Measurements from ENCODE around the gene ARFGEF3.

The ARFGEF3 gene

DNA sequence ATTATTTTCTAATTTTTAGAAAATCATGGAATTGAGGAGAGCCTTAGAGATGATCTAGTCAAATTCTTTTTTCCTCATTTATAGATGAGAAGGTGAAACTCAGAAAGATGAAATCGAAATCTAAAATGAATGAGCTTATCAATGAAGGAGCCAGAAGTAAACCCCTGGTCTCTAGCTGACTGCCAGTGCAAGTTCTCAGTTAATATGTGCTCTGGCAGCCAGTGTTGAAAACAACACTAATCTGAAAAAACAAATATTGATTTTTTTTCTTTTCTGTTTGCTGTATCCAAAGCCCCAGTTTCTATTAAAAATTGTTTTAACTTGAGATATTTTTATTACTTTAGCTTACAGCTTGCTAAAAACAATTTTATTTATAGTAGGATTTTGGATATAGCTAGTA is 78.0 kb downstream of the ARFGEF3 start:
- no peak for DNase-seq (ENCODE audit: low read depth in 2 of 2, low spot score in 1 of 2)

DNA sequence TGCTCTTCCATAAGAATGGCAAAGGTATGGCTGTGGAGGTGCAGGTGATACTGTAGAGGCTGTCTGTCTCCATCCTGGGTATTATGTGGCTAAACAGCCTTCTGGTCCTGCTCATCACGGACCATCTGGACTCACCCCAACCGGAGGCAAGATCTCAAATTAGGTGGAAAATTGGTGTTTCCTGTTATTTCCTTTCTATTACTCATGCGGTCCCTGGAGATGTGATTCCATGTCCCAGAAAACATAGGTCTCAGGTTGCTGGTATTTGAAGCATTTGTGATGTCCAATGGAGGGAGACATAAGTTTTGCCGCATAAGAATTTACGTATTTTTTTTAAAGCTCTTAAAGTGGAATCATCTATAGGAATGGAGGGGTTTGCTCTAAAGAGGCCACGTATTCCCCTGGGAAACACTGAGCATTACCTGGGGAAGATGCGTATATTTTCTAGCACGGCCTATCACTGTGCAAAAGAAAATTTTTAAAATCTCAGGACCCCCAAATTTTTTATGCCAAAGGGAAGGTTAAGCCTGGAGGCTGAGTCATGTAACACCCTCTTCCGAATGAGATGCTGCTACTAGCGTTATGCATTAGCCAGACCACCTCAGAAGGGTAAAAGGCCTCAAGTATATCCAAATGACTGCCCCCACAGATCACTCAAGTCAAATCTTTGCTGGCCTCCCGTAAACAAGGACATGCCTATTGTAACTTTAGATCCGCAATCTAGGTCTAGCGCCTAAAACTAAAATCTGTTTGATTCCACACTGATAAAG is 78.9 kb downstream of the ARFGEF3 start:
- no peak for DNase-seq (ENCODE audit: low read depth in 2 of 2, low spot score in 1 of 2)

GRCh38 chr6:138241381-138241780 is 79.6 kb downstream of the ARFGEF3 start:
- DNase-seq (ENCODE audit: low read depth in 2 of 2, low spot score in 1 of 2): no peak

- no peak for DNase-seq (ENCODE audit: low read depth in 2 of 2, low spot score in 1 of 2)
Measured at GRCh38 chr6:138241934-138242333, 80.2 kb downstream of the ARFGEF3 start.

- no peak for DNase-seq (ENCODE audit: low read depth in 2 of 2, low spot score in 1 of 2)
Measured at GRCh38 chr6:138242987-138243592, 81.4 kb downstream of the ARFGEF3 start.

DNA sequence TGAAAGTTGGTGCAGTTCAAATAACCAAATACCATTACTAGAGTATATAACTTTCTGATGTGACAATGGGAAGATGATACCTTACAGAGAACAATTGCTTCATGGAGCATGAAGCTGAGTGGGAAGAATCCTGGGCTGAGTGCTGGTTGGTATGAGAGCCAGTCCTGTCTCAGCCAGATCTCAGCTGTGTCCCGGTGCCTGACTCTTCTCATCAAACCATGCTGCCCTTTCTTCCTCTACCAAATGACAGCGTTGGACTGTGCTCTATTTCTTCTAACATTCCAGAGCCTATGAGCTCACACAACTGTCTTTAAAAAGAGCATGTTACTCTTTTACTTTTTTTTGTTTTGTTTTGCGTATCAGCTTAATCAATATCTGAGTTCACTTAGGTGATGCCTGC is 84.0 kb downstream of the ARFGEF3 start:
- DNase-seq (ENCODE audit: low read depth in 2 of 2, low spot score in 1 of 2): no peak

- no peak for DNase-seq (ENCODE audit: low read depth in 2 of 2, low spot score in 1 of 2)
Measured at GRCh38 chr6:138246650-138247440, 85.1 kb downstream of the ARFGEF3 start.

DNA sequence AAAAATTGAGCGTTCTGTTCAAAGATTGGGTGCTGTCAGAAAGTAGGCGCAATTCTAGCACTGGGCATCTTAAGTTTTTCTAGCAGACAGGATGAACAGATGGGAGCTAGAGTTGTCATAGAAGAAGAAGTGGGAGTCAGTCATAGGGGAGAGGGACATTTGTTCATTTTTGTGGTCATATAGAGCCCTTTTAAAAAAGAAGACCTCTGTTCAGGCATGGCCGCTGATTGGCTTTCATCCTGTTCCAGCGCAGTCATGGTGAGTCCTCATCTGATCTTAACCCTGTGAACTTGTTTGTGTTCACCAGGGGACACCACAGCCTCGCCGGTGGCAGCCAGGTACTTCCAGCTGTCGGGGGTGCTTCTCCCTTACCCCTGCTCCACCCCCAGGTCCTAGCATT is 86.3 kb downstream of the ARFGEF3 start:
- no peak for DNase-seq (ENCODE audit: low read depth in 2 of 2, low spot score in 1 of 2)

GRCh38 chr6:138248878-138249277 is 87.1 kb downstream of the ARFGEF3 start:
- DNase-seq (ENCODE audit: low read depth in 2 of 2, low spot score in 1 of 2): no peak

DNA sequence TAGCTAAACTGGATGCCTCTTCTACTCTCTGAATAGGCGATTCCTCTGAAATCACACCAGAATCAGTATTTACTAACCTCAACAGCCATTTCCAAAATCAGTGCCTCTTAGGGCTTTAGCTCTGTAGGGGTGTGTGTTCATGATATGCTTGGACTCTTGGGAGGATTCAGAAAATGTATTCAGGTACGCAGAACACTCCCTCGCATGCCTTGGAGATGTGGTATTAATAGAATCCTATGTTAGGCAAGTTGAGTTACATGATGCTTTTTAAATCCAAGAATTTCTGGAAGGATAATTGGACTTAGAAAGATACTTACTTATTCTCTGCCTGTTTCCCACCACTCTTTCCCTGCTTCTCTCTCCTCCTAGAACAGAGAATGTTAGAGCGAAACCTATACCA is 88.3 kb downstream of the ARFGEF3 start:
- no peak for DNase-seq (ENCODE audit: low read depth in 2 of 2, low spot score in 1 of 2)

DNA sequence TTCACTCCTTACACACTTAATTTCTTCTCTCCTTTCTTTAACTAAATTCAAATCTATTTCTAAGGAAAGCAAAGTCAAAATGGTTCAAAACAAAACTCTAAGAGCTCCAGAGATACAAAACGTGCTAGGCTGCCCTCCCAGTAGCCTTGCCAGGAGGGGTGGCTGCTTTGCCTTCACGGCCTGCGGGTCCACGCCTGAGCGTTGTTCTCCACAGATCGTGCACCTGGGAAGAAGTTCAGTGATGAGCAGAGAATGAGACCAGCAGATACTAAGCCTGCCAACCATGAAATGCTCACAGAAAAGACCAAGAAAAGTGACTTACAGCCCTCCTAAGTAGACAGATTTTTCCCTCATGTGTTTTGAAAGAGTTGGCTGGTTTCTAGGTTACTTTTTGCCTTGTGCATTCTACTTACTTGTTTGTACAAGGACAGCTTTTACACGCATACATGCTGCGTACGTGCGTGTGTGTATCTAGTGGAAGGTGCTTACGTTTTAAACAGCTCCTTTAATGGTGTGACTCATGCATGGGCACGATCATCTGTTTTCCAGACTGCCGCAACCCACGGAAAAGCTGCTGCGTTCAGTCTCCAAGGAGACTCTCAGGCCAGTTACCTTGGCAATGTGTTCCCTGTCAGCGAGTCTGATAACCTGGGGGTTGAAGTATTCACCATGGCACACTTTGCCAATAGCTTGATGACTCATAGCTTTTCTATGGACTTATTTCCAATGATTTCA is 88.9 kb downstream of the ARFGEF3 start:
- no peak for DNase-seq (ENCODE audit: low read depth in 2 of 2, low spot score in 1 of 2)

GRCh38 chr6:138253731-138254130 is 92.0 kb downstream of the ARFGEF3 start:
- no peak for DNase-seq (ENCODE audit: low read depth in 2 of 2, low spot score in 1 of 2)

GRCh38 chr6:138255443-138255842 is 93.7 kb downstream of the ARFGEF3 start:
- no peak for DNase-seq (ENCODE audit: low read depth in 2 of 2, low spot score in 1 of 2)

GRCh38 chr6:138257638-138258040 is 95.9 kb downstream of the ARFGEF3 start:
- no peak for DNase-seq (ENCODE audit: low read depth in 2 of 2, low spot score in 1 of 2)

GRCh38 chr6:138258197-138258596 is 96.5 kb downstream of the ARFGEF3 start:
- DNase-seq (ENCODE audit: low read depth in 2 of 2, low spot score in 1 of 2): no peak

DNA sequence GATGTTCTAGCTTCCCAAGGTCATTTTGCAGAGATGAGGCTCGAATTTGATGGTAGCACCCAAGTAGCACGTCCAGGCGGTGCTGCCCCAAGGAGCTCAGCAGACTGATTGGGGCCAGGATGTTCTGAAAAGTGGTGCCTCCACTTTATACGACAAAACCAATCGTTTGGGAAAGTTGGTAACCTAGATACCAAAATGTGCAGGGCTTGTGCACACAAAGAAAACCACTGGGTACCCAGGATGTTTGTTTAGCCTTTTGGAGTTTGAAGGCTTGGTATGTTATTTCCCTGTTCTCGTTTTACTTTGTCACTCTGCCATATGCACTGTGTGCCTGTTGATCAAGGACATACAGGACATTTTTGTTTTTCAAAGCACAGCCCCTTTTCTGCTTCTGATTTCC is 97.3 kb downstream of the ARFGEF3 start:
- no peak for DNase-seq (ENCODE audit: low read depth in 2 of 2, low spot score in 1 of 2)

GRCh38 chr6:138261116-138261780 is 99.5 kb downstream of the ARFGEF3 start:
- no peak for DNase-seq (ENCODE audit: low read depth in 2 of 2, low spot score in 1 of 2)

- no peak for DNase-seq (ENCODE audit: low read depth in 2 of 2, low spot score in 1 of 2)
Measured at GRCh38 chr6:138263963-138264362, 102.2 kb downstream of the ARFGEF3 start.

- no peak for DNase-seq (ENCODE audit: low read depth in 2 of 2, low spot score in 1 of 2)
Measured at GRCh38 chr6:138264372-138264880, 102.7 kb downstream of the ARFGEF3 start.

- DNase-seq (ENCODE audit: low read depth in 2 of 2, low spot score in 1 of 2): no peak
Measured at GRCh38 chr6:138266095-138266494, 104.4 kb downstream of the ARFGEF3 start.
